Right kidney (tissue), 1 donor: ENCODE data around the gene PAPSS1.
"Not testable (repeated sequence)": the region's sequence is repeated elsewhere in the genome, so short reads cannot be mapped to it uniquely, and the experiment has no call there.

ENCODE experiments used
- DNase-seq: peaks from one replicate; pipeline ENCODE4 v3.0.0-alpha.2; 2016

PAPSS1 gene

DNA sequence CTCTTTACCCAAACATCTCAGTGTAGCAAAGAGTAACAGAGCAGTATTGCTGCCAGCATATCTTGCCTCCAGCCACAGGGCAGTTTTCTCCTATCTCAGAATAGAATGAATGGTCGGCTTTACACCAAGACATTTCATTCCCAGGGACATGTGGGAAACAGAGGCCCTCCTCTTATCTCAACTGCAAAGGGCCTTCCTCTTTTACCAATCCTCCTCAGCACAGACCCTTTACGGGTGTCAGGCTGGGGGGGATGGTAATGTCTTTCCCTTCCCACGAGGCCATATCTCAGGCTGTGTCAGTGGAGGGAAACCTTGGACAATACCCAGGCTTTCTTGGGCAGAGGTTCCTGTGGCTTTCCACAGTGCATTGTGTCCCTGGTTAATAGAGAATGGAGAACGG is 9.0 kb upstream of the PAPSS1 start:
- DNase-seq, result not testable (repeated sequence)

DNA sequence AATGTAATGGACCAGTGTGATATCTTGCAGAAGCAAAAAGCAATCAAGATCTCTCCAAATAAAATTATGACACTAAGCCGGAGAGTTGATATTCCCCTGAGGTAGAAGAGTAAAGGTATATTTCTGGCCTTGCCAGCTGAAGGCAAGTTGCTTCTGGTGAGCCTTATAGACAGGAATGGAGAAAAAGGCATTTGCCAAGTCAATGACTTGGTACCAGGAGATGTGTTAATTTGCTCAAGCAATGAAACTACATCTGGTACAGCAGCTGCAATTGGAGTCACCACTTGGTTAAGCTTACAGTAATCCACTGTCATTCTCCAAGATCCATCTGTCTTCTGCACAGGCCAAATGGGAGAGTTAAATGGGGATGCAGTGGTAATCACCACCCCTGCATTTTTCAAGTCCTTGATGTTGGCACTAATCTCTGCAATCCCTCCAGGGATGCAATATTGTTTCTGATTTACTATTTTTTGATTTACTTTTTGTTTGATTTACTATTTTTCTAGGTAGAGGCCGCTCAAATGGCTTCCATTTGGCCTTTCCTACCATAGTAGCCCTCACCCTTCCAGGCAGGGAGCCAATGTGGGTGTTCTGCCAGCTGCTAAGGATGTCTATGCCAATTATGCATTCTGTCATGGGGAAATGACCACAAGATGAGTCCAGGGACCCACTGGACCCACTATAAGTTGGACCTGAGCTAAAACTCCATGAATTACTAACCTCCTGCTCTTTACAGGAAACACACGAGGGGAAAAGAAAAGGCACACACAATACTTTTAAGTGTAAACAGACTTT is 6.3 kb upstream of the PAPSS1 start:
- DNase-seq, result not testable (repeated sequence)

DNA sequence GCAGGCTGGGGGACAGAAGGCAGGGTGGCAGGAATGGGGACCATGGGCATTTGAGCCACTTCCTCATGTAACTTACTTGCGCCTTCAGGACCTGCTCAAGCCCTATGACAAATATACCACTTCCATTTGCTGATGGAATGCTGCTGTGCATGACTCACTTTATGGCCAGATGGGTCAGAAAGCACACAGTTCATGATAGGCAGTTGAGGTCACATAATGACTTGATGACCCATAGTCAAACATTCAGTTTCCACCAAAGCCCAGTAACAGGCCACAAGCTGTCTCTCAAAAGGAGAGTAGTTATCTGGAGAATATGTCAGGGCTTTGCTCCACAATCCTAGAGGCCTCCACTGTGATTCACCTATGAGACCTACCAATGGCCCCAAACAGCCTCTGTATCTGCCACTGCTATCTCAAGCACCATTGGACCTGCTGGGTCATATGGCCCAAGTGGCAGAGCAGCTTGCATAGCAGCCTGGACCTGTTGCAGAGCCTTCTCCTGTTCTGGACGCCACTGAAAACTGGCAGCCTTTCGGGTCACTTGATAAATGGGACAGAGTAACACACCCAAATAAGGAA is 5.3 kb upstream of the PAPSS1 start:
- no peak for DNase-seq

DNA sequence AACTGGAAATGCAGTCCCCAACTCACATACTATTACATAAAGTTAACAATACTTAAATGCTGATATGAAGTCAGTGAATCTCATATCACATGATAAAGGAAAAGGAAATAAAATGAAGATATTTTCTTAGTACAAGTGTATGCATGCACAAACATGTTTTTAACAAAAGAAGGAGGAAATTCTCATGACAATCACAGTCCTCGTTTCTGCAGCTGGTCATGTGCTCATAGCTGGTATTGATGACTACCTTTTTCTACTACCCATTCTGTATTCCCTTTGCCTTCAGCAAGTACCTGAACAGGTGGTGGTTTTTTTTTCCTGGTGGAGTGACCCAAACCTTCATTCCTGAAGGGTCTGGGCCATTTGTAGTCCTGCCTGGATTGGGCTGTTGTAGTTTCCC is 3.3 kb upstream of the PAPSS1 start:
- not testable (repeated sequence) for DNase-seq

DNA sequence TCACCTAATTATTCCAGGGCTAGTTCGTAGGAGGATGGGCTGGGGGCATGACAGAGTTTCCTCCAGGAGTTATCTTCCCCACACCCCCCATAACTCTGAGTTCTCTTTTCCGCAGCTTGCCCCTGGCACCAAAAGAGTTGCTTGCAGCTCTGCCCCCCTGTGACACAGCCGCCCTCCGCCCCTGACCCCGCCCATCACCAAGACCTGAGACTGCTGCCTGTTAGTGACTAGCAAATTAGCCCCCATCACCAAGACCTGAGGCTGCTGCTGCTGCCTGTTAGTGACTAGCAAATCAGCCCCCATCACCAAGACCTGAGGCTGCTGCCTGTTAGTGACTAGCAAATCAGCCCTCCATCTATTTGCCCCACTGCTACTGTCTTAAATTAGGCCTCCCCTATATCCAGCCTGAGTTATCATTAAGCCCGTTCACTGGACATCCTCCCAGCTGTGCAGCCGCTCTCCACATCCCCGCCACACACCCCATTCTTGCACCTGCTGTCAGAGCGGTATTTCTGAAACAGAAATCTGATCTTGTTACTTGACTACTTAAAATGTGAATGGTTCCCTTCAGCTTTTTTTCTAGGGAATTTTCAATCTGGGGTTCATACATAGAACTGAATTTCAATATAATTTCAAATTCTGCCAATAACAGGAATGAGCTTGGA is 1.5 kb upstream of the PAPSS1 start:
- no peak for DNase-seq

DNA sequence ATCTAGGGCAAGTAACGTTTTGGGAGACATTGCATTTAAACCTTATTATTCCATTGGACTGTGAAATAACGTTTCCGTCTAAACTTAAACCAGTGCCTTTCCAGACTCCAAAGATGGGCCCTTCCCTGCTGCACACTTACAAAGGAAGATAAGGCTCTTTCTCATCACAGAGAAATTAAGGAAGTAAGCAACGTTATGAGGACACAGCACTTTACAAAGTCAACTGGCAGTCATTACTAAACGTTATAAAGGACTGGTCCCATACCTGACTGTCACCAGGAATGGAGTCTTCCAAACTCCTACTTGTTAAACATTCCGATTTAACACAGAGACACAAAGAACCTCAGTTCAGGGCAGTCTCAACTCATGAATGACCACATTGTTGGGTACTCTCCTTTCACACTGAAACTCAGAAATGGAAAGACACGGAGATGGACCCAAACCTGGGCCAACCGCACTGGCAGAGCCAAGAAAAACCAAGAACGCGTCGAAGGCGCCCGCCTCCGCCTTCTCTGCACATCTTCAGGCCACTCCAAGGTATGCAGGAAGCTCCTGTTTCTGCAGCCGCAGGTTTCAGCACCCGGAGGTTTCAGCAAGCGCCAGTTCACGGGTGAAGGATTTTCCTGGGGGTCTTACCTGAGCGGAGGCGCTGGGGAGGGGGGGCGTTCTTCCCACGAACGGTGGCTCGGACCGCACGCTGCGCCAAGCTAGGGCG is 670 bp downstream of the PAPSS1 start:
- no peak for DNase-seq

DNA sequence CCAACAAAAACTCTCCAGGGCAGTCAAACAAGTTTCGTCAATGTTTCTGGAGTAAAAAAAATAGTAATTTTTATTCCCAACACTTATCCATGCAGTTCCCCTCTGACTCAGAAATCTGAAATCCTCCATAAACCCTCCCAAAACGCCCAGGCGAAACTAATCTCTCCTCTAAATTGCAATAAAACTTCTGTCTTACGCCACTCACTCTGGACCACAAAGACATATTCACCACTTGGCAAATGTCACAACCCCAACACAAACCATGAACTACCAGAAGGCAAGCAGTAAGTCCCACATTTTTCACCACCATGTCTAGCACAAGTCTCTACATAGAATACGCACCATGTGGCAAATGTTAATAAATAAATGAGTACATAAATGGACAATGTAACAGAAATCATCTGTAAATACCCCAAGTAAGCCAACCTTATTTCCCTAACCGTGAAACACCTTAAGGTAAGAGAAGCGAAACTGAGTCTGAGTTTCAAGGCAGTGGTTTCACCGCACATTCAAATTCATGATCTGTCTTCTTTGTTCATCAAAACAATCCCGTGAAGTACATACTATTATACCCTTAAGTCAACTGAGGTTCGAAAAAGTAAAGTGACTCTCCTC is 1.6 kb downstream of the PAPSS1 start:
- no peak for DNase-seq

DNA sequence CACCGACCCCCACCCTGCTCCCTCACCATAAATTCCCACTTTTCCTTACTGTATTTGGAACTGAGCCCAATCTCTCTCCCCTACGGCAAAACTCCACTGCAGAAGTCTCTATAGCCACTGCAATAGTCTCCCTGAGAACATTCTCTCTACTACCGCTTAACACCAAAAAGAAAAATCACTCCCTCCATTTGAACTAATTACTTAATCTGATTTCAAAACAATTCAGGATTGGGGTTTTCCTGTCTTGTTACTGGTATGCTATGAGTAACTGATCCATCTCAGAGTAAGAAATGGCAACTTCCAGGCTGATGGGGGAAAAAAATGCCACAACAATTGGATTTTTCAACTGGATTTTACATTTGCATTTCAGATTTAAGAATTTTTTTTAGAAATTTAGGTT is 5.8 kb downstream of the PAPSS1 start:
- no peak for DNase-seq

DNA sequence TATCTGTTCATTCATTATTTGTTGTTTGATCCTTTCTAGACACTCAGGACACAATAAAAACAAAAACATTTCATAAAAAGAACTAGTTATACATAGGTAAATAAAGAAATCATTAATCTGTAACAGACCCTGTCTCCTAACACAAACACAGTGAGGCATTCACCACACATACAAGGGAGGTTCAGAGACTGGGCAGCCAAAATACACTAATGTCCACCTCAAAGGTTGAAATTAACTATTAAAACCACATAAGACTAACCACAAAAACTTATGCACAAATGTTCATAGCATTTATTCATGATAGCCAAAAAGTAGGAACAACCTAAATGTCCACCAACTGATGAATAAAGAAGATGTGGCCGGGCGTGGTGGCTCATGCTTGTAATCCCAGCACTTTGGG is 7.8 kb downstream of the PAPSS1 start:
- no peak for DNase-seq

DNA sequence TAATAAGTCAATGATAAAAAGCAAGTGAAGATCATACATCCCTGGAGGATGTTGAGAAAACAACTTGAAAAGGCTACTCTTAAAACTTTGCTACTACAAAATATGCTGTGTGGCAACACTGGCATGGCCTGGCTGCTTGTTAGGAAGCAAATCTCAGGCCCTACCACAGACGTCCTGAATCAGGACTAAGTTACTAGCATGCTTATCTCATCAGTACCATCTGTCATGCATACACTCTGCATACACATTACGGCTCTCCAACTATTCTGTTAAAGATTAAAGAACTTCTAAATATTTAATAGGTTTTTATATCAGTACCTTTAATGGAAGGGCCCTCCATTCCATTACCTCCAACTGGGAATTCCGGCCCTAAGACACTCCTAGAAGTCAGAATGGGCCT is 8.2 kb downstream of the PAPSS1 start:
- DNase-seq, result no peak

DNA sequence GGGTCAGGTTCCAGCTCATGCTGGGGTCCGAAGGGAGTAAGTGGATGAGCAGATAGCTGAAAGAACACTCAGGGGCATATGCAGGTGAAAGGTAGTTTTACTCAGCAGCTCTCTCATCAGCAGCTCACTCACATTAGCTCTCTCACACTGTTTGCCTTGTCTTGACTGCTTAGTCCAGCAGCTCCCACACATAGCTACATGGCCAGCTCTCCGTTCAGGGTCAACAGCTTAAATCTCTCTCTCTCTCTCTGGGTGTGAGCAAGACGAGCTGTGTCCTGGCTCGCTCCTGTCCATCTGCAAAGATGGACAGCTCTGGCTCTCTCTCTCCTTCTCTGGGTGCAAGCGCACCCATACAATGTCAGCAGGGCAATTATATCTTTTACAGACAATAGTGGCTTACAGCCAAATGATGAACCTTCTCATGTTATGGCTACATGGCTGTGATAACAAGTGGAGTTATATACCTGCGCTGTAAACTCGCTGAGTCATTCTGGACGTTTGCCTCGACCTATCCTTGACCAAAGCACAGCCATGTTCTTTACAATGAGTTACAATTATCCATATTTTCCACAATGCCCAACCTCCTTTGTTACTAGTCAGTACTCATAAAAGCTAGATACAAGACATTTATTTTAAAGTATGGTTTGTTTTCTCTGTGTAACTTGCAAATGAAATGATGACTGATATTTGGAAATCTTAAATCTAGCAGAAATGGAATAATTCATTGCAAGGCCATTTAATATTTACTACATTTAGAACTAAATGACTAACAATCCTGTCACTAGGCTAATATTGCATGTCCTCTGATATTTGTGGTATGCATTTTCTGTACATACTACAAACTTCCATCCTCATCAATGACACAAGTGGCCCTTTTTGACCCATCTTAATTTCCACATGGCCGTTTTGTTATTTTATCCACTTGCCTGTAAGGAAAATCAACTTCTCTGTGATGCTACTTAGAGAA is 9.3 kb downstream of the PAPSS1 start:
- no peak for DNase-seq

DNA sequence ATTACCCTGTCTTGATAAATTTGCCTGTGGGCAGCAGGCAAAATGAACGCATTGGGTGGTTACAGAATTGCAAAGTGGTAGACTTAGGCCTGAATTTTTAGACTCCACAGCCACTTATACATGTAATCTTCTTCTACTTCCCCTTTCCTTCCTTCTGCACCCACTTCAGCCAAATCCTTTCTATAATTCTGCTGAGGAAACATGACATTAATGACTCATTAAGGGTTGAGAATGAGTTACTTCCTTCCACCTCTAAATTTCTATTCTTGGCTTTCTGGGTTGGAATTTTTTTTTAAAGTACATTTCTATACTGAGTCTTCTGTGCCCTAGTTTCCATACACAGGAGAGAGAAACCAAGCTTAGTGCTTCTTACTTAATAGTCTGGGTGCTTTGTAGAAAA is 10.1 kb downstream of the PAPSS1 start:
- no peak for DNase-seq

DNA sequence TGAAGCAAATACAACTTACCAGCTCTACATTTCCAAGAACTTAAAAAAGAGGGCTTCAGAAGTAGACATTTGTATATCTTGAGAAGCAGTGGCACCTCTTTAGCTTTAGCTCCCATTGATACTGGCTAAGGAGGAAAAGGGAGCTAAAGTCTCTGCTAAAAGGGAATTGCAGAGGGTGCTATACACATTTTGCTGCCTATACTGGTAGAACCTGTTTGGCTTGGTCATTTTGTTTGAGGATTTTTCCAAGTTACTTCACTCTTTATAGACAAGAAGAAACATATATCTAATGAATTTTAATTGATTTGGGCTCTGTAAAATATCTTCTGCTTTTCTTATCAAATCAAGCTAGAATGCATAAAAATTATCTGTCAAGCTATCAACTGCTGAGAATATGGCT is 11.8 kb downstream of the PAPSS1 start:
- no peak for DNase-seq

DNA sequence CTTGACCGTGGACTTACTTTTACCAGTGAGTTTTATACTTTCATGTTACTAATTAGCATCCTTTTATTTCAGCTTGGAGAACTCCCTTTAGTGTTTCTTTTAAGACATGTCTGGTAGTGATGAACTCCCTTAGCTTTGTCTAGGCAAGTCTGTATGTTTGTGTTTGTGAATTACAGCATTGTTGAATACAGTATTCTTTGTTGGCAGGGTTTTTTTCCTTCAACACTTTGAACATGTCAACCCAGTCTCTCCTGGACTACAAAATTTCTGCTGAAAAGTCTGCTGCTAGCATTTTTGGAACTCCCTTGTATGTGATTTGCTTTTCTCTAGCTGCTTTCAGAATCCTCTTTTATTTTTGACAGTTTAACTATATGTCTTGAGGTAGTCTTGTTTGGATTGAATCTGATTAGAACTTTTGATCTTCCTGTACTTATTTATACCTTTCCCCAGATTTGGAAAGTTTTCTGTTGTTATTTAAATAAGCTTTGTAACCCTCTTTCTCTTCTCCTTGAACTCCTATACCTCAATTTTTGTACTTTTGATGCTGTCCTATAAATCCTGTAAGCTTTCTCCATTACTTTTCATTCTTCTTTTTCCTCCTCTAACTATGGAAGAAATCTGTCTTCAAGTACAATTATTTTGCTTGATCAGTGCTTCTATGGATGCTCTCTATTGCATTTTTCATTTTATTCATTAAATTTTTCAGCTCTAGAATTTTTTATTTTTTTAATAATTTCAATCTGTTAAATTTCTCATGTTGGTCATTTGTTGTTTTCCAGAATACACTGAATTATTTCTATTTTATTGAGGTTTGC is 14.1 kb downstream of the PAPSS1 start:
- no peak for DNase-seq

DNA sequence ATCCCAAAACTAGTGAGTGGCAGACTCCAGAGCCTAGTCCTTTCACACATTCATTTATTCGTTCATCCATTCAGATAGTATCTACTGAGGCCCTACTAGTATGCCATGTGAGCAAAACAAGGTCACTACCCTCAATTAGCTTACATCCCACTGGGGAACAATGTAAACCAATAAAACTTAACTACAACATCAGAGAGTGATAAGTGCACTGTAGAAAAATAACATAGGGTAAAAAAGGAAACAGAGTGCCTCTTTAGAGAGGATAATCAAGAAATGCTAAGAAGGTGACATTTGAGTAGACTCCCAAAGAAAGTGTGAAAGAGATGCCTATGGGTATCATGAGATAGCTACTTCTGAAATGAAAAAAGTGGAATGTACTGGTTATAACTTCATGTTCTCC is 18.5 kb downstream of the PAPSS1 start:
- DNase-seq, result no peak

DNA sequence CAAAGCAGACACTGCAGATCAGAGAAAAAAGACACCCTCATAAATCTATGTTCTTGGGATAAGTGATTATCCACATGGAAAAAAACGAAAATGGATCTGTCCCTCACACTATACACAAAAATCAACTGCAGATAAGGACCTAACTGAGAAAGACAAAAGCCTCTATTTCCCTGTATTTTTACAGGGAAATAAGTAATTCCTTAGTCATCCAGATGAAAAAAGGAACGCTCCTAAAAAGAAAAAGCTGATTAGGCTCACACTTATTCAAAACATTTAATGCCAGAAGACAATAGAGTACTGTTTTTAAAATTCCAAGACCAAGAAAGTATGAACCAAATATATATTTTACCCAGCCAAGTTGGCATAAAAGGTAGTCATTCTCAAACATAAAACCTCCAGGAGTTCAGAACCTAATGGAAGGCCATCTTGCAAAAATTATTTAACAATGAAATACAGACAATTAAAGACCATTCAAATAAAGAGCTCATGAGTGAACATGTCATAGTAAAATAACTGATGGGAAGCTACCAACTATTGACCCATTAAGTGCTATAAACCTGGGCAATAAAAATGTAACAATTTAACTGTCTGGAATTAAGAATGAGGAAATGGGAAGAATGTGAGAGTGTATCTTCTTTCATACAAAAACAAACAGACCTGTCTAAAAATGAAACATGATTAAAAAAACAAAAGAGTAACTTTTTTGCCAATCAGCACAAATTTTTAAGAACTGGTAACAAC is 20.4 kb downstream of the PAPSS1 start:
- no peak for DNase-seq

DNA sequence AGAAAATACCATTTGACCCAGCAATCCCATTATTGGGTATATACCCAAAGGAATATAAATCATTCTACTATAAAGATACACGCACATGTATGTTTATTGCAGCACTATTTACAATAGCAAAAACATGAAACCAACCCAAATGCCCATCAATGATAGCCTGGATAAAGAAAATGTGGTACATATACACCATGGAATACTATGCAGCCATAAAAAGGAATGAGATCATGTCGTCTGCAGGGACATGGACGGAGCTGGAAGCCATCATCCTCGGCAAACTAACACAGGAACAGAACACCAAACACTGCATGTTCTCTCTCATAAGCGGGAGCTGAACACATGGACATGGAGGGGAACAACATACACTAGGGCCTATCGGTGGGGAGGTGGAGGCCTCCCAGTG is 23.8 kb downstream of the PAPSS1 start:
- not testable (repeated sequence) for DNase-seq

DNA sequence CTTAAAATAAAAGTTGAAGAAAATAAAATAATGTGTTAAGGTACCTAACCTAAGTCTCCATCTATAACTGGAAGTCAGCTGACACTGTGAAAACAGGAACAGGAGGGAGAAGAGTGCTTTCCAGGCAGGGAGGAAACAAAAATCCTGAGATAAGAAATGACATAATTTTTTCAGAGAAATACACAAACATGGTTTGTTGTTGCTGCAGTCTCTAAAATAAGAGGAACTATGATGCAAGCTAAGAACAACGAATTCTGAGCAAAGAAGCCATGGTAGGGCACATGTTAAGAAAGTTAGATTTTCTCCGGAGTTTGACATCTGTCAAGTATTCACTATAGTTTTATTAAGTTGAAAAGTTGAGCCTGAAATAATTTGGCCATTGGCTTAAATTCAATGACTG is 26.9 kb downstream of the PAPSS1 start:
- no peak for DNase-seq

DNA sequence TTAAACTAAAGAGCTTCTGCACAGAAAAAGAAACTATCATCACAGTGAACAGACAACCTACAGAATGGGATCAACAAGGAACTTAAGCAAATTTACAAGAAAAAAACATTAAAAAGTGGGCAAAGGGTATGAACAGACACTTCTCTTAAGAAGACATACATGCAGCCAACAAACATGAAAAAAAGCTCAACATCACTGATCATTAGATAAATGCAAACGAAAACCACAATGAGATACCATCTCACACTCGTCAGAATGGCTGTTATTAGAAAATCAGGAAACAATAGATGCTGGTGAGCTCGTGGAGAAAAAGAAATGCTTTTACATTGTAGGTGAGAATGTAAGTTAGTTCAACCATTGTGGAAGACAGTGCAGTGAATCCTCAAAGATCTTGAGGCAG is 27.8 kb downstream of the PAPSS1 start:
- DNase-seq, result no peak

DNA sequence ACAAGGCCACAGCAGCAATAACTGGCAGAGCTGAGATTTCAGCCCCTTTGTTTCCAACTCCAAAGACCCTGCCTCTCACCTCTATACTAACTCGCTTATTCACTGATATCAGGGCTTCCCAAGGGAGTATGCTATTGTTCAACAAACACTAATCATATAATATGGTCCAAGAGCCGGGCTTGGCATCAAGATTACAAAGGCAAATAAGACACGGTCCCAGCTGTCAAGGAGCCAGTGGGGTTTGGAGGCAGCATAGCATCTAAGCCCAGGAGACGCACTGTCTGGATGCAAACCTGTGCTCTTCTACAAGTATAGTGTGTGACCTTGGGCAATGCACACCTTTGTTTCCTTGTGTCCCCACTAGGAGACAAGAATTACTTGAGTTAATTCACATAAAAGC is 28.7 kb downstream of the PAPSS1 start:
- DNase-seq, result no peak
